ENCODE data around the gene POLE.

The POLE gene

GRCh38 chr12:132593938-132594358, 93.2 kb downstream of the POLE start:
- peak; percentile 89 for DNase-seq (ENCODE audit: low spot score)

GRCh38 chr12:132593521-132593920, 93.6 kb downstream of the POLE start:
- no peak for DNase-seq (ENCODE audit: low spot score)

GRCh38 chr12:132593071-132593470, 94.1 kb downstream of the POLE start:
- DNase-seq (ENCODE audit: low spot score), result no peak

- no peak for DNase-seq (ENCODE audit: low spot score)
These were observed 94.7 kb downstream of the POLE start for GRCh38 chr12:132592282-132592970.

GRCh38 chr12:132591107-132591935, 95.8 kb downstream of the POLE start:
- DNase-seq (ENCODE audit: low spot score), result no peak

GRCh38 chr12:132588821-132589669, 98.1 kb downstream of the POLE start:
- no peak for DNase-seq (ENCODE audit: low spot score)

GRCh38 chr12:132588319-132588718, 98.8 kb downstream of the POLE start:
- no peak for DNase-seq (ENCODE audit: low spot score)

- DNase-seq (ENCODE audit: low spot score), result no peak
These were observed 99.4 kb downstream of the POLE start for GRCh38 chr12:132587781-132588180.

GRCh38 chr12:132586929-132587328, 100.2 kb downstream of the POLE start:
- DNase-seq (ENCODE audit: low spot score), result no peak

GRCh38 chr12:132585177-132585576, 102.0 kb downstream of the POLE start:
- no peak for DNase-seq (ENCODE audit: low spot score)

- no peak for DNase-seq (ENCODE audit: low spot score)
These were observed 102.7 kb downstream of the POLE start for GRCh38 chr12:132584429-132584828.

- no peak for DNase-seq (ENCODE audit: low spot score)
These were observed 103.4 kb downstream of the POLE start for GRCh38 chr12:132583736-132584135.

- DNase-seq (ENCODE audit: low spot score), result no peak
These were observed 103.8 kb downstream of the POLE start for GRCh38 chr12:132583411-132583710.

- DNase-seq (ENCODE audit: low spot score), result no peak
These were observed 104.3 kb downstream of the POLE start for GRCh38 chr12:132582582-132583410.

- no peak for DNase-seq (ENCODE audit: low spot score)
These were observed 105.1 kb downstream of the POLE start for GRCh38 chr12:132582058-132582420.

GRCh38 chr12:132581348-132582057, 105.6 kb downstream of the POLE start:
- DNase-seq (ENCODE audit: low spot score), result no peak

- DNase-seq (ENCODE audit: low spot score), result no peak
These were observed 106.3 kb downstream of the POLE start for GRCh38 chr12:132580701-132581292.

GRCh38 chr12:132579744-132580143, 107.4 kb downstream of the POLE start:
- no peak for DNase-seq (ENCODE audit: low spot score)

GRCh38 chr12:132578826-132579225, 108.3 kb downstream of the POLE start:
- no peak for DNase-seq (ENCODE audit: low spot score)

GRCh38 chr12:132578118-132578517, 109.0 kb downstream of the POLE start:
- no peak for DNase-seq (ENCODE audit: low spot score)

All from AG20443 (cell line).